IMR-90 (cell line): Measurements from ENCODE around the gene ENPEP. TPM values are rescaled to one million over a fixed set of nuclear protein-coding genes. Genes with fewer than 3 reads are reported as not detected.
A peak's percentile ranks its signal among the peaks of the same experiment; 100 is the strongest.

Experiments used
- ATAC-seq: fragments of 200-7000 bp; cut with Tn5 transposase; 2 replicates; pipeline ENCODE4 v1.9.1; 2020; ENCODE audit warnings: low read depth, mild to moderate bottlenecking, moderate library complexity
- BruUV-seq: library from RNA; stranded (reverse); fragments of 400-500 nt; replicated peaks from 2 replicates; lab custom pipeline; 2021; lab: Mats Ljungman, UMichigan
- CTCF ChIA-PET: fragments of 300-600 bp; formaldehyde crosslinking; extraction: SDS; loops from one replicate; lab custom pipeline; 2021; ENCODE audit warnings: antibody characterized with exemption; lab: Yijun Ruan, JAX
- POLR2A ChIA-PET: fragments of 300-600 bp; sonication (Branson Sonifier 250); formaldehyde crosslinking; loops from one replicate; lab custom pipeline; 2022; ENCODE audit warnings: antibody characterized with exemption; ENCODE audit not compliant: unreplicated experiment; lab: Charles Lee
- DNase-seq: peaks from one replicate; pipeline ENCODE4 v3.0.0; 2013
- H2AFZ ChIP-seq: replicated peaks from 2 replicates; pipeline ENCODE3; 2013; ENCODE audit warnings: low read length, mild to moderate bottlenecking; ENCODE audit not compliant: poor library complexity
- H2AK5ac ChIP-seq: 2 replicates; pipeline ENCODE4 v1.6.1; 2013; ENCODE audit warnings: low read depth, low read length, inconsistent platforms
- H2AK9ac ChIP-seq: replicated peaks from 2 replicates; pipeline ENCODE3; 2013; ENCODE audit warnings: mild to moderate bottlenecking, low read depth, low read length, moderate library complexity; ENCODE audit not compliant: poor library complexity
- H2BK120ac ChIP-seq: 2 replicates; pipeline ENCODE4 v1.6.1; 2013; ENCODE audit warnings: low read depth, low read length, inconsistent platforms
- H2BK15ac ChIP-seq: 3 replicates; pipeline ENCODE4 v1.6.1; 2013; ENCODE audit warnings: low read depth, low read length, inconsistent platforms
- H2BK20ac ChIP-seq: 2 replicates; pipeline ENCODE4 v1.6.1; 2013; ENCODE audit warnings: low read depth, mild to moderate bottlenecking, inconsistent platforms, low read length, moderate library complexity
- H2BK5ac ChIP-seq: 2 replicates; pipeline ENCODE4 v1.6.1; 2013; ENCODE audit warnings: mild to moderate bottlenecking, low read depth, low read length, inconsistent platforms; ENCODE audit not compliant: poor library complexity, severe bottlenecking
- H3K14ac ChIP-seq: replicated peaks from 2 replicates; pipeline ENCODE4 v1.6.1; 2013; ENCODE audit warnings: low read depth, low read length, inconsistent platforms
- H3K18ac ChIP-seq: 2 replicates; pipeline ENCODE4 v1.6.1; 2013; ENCODE audit warnings: low read depth, low read length, control low read depth
- H3K23ac ChIP-seq: 2 replicates; pipeline ENCODE4 v1.6.1; 2013; ENCODE audit warnings: low read depth, low read length, inconsistent platforms
- H3K27ac ChIP-seq: 2 replicates; pipeline ENCODE4 v1.5.1; 2013; ENCODE audit warnings: mild to moderate bottlenecking, control low read depth, low read length; ENCODE audit not compliant: insufficient read depth
- H3K27me3 ChIP-seq: 2 replicates; pipeline ENCODE4 v1.6.1; 2013; ENCODE audit warnings: low read length; ENCODE audit not compliant: control insufficient read depth, insufficient read depth
- H3K36me3 ChIP-seq: 2 replicates; pipeline ENCODE4 v1.6.1; 2013; ENCODE audit warnings: low read length, mixed read lengths; ENCODE audit not compliant: control insufficient read depth, insufficient read depth
- H3K4ac ChIP-seq: 2 replicates; pipeline ENCODE4 v1.6.1; 2013; ENCODE audit warnings: low read depth, low read length, inconsistent platforms
- H3K4me1 ChIP-seq: 2 replicates; pipeline ENCODE4 v1.6.1; 2013; ENCODE audit warnings: low read length, mixed read lengths; ENCODE audit not compliant: control insufficient read depth, insufficient read depth
- H3K4me2 ChIP-seq: 2 replicates; pipeline ENCODE4 v1.6.1; 2013; ENCODE audit warnings: low read depth, mild to moderate bottlenecking, control low read depth, low read length, moderate library complexity
- H3K4me3 ChIP-seq: 2 replicates; pipeline ENCODE4 v1.5.1; 2013; ENCODE audit warnings: low read depth, mild to moderate bottlenecking, control low read depth, low read length, moderate library complexity; ENCODE audit not compliant: insufficient read depth
- H3K56ac ChIP-seq: 2 replicates; pipeline ENCODE4 v1.6.1; 2013; ENCODE audit warnings: low read length, inconsistent platforms; ENCODE audit not compliant: insufficient read depth; ENCODE audit errors: extremely low read depth
- H3K79me1 ChIP-seq, 2 experiments: 2 replicates each; pipeline ENCODE4 v1.6.1; 2013; ENCODE audit warnings: low read length in 2 of 2, inconsistent platforms in 1 of 2, low read depth in 1 of 2
- H3K9ac ChIP-seq: 2 replicates; pipeline ENCODE4 v1.6.1; 2013; ENCODE audit warnings: low read depth, low read length, control low read depth
- H3K9me1 ChIP-seq: 2 replicates; pipeline ENCODE4 v1.6.1; 2013; ENCODE audit warnings: low read length, inconsistent platforms; ENCODE audit not compliant: insufficient read depth
- H3K9me3 ChIP-seq: 2 replicates; pipeline ENCODE4 v1.6.1; 2013; ENCODE audit warnings: low read length; ENCODE audit not compliant: control insufficient read depth, insufficient read depth
- H4K20me1 ChIP-seq: 2 replicates; pipeline ENCODE4 v1.6.1; 2013; ENCODE audit warnings: low read length, inconsistent platforms; ENCODE audit not compliant: insufficient read depth
- H4K5ac ChIP-seq: 2 replicates; pipeline ENCODE4 v1.6.1; 2013; ENCODE audit warnings: mild to moderate bottlenecking, low read depth, low read length, control low read depth
- H4K8ac ChIP-seq, 2 experiments: 2 replicates each; pipeline ENCODE4 v1.6.1; 2013; ENCODE audit warnings: low read depth in 2 of 2, low read length in 2 of 2, control low read depth in 1 of 2, inconsistent platforms in 1 of 2
- H4K91ac ChIP-seq: 2 replicates; pipeline ENCODE4 v1.6.1; 2013; ENCODE audit warnings: low read depth, low read length, inconsistent platforms; ENCODE audit not compliant: insufficient read depth
- CEBPB ChIP-seq: IDR thresholded peaks from 2 replicates; pipeline ENCODE4 v1.6.1; 2012; ENCODE audit warnings: low read depth, low read length, improper control_type of control experiment
- CHD1 ChIP-seq: IDR thresholded peaks from 2 replicates; pipeline ENCODE4 v1.6.1; 2012; ENCODE audit warnings: low read depth, low read length, improper control_type of control experiment
- FOS ChIP-seq: fragments of 150-350 bp; IDR thresholded peaks from 2 replicates; pipeline ENCODE4 v1.6.1; 2016; ENCODE audit warnings: low read depth, low read length
- MAFK ChIP-seq: IDR thresholded peaks from 2 replicates; pipeline ENCODE4 v1.6.1; 2012; ENCODE audit warnings: low read depth, low read length, improper control_type of control experiment
- MAZ ChIP-seq: IDR thresholded peaks from 2 replicates; pipeline ENCODE4 v1.6.1; 2012; ENCODE audit warnings: low read depth, mild to moderate bottlenecking, low read length, improper control_type of control experiment, moderate library complexity, borderline replicate concordance
- MXI1 ChIP-seq: IDR thresholded peaks from 2 replicates; pipeline ENCODE4 v1.6.1; 2012; ENCODE audit warnings: low read depth, mild to moderate bottlenecking, low read length, moderate library complexity, borderline replicate concordance
- NFE2L2 ChIP-seq: fragments of 150-350 bp; IDR thresholded peaks from 2 replicates; pipeline ENCODE4 v1.6.1; 2016; ENCODE audit warnings: low read depth, mild to moderate bottlenecking, low read length
- POLR2A ChIP-seq: IDR thresholded peaks from 2 replicates; pipeline ENCODE4 v1.6.1; 2012; ENCODE audit warnings: mild to moderate bottlenecking, low read depth, low read length
- RAD21 ChIP-seq: IDR thresholded peaks from 2 replicates; pipeline ENCODE4 v1.6.1; 2012; ENCODE audit warnings: low read length, improper control_type of control experiment
- RCOR1 ChIP-seq: IDR thresholded peaks from 2 replicates; pipeline ENCODE4 v1.6.1; 2012; ENCODE audit warnings: mild to moderate bottlenecking, low read length, improper control_type of control experiment; ENCODE audit not compliant: insufficient replicate concordance
- RFX5 ChIP-seq: IDR thresholded peaks from 2 replicates; pipeline ENCODE4 v1.8.0; 2012; ENCODE audit warnings: low read depth, mild to moderate bottlenecking, low read length, moderate library complexity
- WGBS, 2 experiments: methylation state at CpG; one replicate each; pipeline versions ENCODE4 v1.1.5 to v1.1.7; 2013; ENCODE audit warnings: missing lambda C conversion rate in 2 of 2; ENCODE audit not compliant: insufficient read length in 1 of 2; ENCODE audit errors: extremely low coverage in 2 of 2; 5-methylcytosine and 5-hydroxymethylcytosine counted together
- dilution Hi-C: fragments of 300-500 bp; cut with HindIII; formaldehyde crosslinking; loops from one replicate; pipeline ENCODE4 v1.14.3; 2018; ENCODE audit warnings: low sequenced_read_pairs; ENCODE audit not compliant: unreplicated experiment
- in situ Hi-C: fragments of 300-500 bp; cut with MboI; formaldehyde crosslinking; loops from 3 replicates; pipeline ENCODE4 v1.14.3; 2019; ENCODE audit warnings: low sequenced_read_pairs, inconsistent platforms, mixed read lengths
- intact Hi-C: fragments of 100-400 bp; cut with micrococcal nuclease; formaldehyde crosslinking; loops from 2 replicates; pipeline ENCODE4 v1.10.0; 2022
- polyA plus RNA-seq, 3 experiments: library from polyadenylated mRNA; depleted of rRNA; stranded (reverse); fragments of >200 nt; gene quantifications; 2 replicates each; pipeline ENCODE4 v1.2.3, GENCODE V29; 2012; ENCODE audit warnings: low replicate concordance in 1 of 3
- total RNA-seq: library from RNA; depleted of rRNA; stranded (reverse); fragments of >200 nt; gene quantifications from 2 replicates; pipeline ENCODE4 v1.2.3, GENCODE V29; 2012
- TF ChIP-seq, protein P1 (sequence below): fragments of 150-350 bp; IDR thresholded peaks from 2 replicates; pipeline ENCODE4 v1.6.1; 2016; ENCODE audit warnings: low read depth, mild to moderate bottlenecking, low read length, moderate library complexity, borderline replicate concordance
- TF ChIP-seq, protein P2 (sequence below): conservative IDR thresholded peaks from 2 replicates; pipeline ENCODE4 v1.5.1; 2012; ENCODE audit warnings: mild to moderate bottlenecking, low read depth, low read length, improper control_type of control experiment
- TF ChIP-seq, protein P3 (sequence below): fragments of 150-350 bp; IDR thresholded peaks from 2 replicates; pipeline ENCODE4 v1.6.1; 2017; ENCODE audit warnings: mild to moderate bottlenecking, antibody characterized with exemption, low read length, low read depth

The ENPEP gene
- total and polyA plus RNA-seq, 2 of the 4 experiments (the other 2 are of a cell fraction) = 0.12 to 0.18 TPM

DNA sequence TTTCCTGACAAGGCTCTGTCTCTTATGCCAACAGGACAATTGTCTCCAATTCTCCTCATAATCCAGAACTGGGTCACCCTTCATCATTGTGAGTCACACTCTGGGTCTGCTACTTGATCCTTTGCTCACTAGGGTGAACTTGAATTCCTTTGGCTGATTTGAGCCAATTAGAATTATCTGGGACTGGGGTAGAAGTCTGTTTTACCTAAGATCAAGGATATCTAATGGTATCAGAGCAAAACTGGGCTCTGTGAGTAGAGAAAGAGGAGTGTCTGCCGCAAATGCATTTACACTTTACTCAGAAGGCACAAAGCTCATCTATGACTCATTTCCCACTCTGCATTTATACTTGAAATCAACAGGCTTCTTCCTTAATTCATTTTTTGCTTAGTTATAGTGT, 74.3 kb downstream of the ENPEP start:
- no peak for TF ChIP-seq CHD1
- TF ChIP-seq MXI1 = no peak
- TF ChIP-seq POLR2A = no peak
- no peak for TF ChIP-seq NFE2L2
- TF ChIP-seq, protein P1, sequence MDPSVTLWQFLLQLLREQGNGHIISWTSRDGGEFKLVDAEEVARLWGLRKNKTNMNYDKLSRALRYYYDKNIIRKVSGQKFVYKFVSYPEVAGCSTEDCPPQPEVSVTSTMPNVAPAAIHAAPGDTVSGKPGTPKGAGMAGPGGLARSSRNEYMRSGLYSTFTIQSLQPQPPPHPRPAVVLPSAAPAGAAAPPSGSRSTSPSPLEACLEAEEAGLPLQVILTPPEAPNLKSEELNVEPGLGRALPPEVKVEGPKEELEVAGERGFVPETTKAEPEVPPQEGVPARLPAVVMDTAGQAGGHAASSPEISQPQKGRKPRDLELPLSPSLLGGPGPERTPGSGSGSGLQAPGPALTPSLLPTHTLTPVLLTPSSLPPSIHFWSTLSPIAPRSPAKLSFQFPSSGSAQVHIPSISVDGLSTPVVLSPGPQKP = no peak
- no peak for TF ChIP-seq FOS
- TF ChIP-seq RAD21 = no peak
- no peak for TF ChIP-seq RFX5
- no peak for TF ChIP-seq MAZ
- TF ChIP-seq RCOR1 = no peak
- no peak for TF ChIP-seq CEBPB
- no peak for TF ChIP-seq MAFK
- TF ChIP-seq, protein P2, sequence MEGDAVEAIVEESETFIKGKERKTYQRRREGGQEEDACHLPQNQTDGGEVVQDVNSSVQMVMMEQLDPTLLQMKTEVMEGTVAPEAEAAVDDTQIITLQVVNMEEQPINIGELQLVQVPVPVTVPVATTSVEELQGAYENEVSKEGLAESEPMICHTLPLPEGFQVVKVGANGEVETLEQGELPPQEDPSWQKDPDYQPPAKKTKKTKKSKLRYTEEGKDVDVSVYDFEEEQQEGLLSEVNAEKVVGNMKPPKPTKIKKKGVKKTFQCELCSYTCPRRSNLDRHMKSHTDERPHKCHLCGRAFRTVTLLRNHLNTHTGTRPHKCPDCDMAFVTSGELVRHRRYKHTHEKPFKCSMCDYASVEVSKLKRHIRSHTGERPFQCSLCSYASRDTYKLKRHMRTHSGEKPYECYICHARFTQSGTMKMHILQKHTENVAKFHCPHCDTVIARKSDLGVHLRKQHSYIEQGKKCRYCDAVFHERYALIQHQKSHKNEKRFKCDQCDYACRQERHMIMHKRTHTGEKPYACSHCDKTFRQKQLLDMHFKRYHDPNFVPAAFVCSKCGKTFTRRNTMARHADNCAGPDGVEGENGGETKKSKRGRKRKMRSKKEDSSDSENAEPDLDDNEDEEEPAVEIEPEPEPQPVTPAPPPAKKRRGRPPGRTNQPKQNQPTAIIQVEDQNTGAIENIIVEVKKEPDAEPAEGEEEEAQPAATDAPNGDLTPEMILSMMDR = no peak
- TF ChIP-seq, protein P3, sequence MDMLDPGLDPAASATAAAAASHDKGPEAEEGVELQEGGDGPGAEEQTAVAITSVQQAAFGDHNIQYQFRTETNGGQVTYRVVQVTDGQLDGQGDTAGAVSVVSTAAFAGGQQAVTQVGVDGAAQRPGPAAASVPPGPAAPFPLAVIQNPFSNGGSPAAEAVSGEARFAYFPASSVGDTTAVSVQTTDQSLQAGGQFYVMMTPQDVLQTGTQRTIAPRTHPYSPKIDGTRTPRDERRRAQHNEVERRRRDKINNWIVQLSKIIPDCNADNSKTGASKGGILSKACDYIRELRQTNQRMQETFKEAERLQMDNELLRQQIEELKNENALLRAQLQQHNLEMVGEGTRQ = no peak
- Histone ChIP-seq H4K5ac (no peak overlapping the region), H3K23ac (no peak overlapping the region), H3K9ac (no peak overlapping the region), H3K18ac (no peak overlapping the region), H2BK120ac (no peak overlapping the region), H3K9me1 (no peaks in the 10 kb centered on the region), H3K4me3 (no peak overlapping the region), H2AK5ac (no peak overlapping the region), H3K4me2 (no peak overlapping the region), H4K20me1 (no peaks in the 10 kb centered on the region), H2BK15ac (no peak overlapping the region), H3K56ac (no peak overlapping the region), H2AFZ (no peak overlapping the region), H4K8ac (no peak overlapping the region), H2BK20ac (no peak overlapping the region), H3K4ac (no peak overlapping the region), H3K4me1 (peaks cover 2% of the 10 kb centered on the region; the same call in 1 of the 2 replicates), H3K36me3 (no peaks in the 10 kb centered on the region), H3K9me3 (no peaks in the 10 kb centered on the region), H2BK5ac (no peak overlapping the region), H2AK9ac (no peak overlapping the region), H3K27me3 (no peaks in the 10 kb centered on the region), H4K91ac (no peak overlapping the region), H3K79me1 (no peaks in the 10 kb centered on the region), H3K27ac (no peak overlapping the region), H3K14ac (no peak overlapping the region)
- intact Hi-C loops (no loop called here), in situ Hi-C loops (no loop called here), dilution Hi-C loops (no loop called here)
- no CpG with 5 or more reads among the region's 1 CpG for WGBS, 2 experiments
- peak; percentile 20 for DNase-seq
- ATAC-seq = no peak; the same call in 1 of the 2 replicates
- BruUV-seq = no TSS peak
- POLR2A ChIA-PET = no interaction called here
- CTCF ChIA-PET = no interaction called here
